HG03066 (cell line): ENCODE data around the gene ZNF343.

Experiments used
- ATAC-seq: cut with Tn5 transposase; IDR thresholded peaks from one replicate; pipeline ENCODE4 v1.9.1; 2021; ENCODE audit warnings: low read depth; ENCODE audit not compliant: unreplicated experiment

Gene ZNF343

DNA sequence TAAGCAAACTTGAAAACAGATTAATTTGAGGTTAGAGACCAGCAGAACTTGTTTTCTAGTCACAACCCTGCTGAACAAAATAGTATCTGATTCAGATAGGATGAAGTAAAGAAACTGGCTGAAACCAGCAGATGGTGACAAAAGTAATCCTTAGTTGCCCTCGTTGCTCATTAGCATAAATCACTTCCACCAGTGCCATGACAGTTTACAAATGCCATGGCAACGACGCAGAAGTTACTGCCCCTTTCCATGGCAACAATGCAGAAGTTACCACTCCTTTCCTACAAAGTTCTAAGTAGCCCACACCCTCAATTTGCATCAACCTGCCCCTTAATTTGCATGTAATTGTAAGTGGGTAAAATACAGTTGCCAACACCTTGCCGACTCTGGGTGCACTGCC, 61.9 kb downstream of the ZNF343 start:
- ATAC-seq, result no peak
